ENCODE measurements around the gene MRPL20.

DNA sequence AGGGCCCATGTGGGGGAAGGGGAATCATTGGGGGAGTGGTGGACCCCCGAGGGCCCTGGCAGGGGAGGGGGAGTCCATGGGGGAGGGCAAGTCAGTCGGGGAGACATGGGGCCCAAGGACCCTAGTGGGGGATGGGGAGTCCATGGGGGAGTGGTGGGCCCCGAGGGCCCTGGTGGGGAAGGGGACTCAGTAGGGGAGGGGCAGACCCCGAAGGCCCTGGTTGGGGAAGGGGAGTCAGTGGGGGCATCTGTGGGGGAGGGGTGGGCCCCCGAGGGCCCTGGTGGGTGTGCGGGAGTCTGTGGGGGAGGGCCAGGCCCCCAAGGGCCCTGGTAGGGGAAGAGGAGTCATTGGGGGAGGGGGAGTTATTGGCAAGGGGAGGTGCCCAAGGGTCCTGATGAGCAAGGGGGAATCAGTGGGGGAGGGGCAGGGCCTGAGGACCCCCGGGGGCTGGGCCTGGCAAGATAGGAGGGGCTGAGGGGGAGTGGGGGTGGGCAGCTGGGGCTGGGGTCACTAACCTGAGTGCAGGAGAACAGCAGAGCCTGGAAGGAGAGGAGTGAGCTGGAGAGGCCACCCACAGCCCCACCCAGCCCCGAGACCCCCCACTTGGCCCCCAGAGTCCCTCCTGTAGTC, 50.8 kb downstream of the MRPL20 start:
- TF ChIP-seq, protein P1, sequence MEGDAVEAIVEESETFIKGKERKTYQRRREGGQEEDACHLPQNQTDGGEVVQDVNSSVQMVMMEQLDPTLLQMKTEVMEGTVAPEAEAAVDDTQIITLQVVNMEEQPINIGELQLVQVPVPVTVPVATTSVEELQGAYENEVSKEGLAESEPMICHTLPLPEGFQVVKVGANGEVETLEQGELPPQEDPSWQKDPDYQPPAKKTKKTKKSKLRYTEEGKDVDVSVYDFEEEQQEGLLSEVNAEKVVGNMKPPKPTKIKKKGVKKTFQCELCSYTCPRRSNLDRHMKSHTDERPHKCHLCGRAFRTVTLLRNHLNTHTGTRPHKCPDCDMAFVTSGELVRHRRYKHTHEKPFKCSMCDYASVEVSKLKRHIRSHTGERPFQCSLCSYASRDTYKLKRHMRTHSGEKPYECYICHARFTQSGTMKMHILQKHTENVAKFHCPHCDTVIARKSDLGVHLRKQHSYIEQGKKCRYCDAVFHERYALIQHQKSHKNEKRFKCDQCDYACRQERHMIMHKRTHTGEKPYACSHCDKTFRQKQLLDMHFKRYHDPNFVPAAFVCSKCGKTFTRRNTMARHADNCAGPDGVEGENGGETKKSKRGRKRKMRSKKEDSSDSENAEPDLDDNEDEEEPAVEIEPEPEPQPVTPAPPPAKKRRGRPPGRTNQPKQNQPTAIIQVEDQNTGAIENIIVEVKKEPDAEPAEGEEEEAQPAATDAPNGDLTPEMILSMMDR (conservative IDR thresholded peaks at IDR 0.05 in 1 of 2, IDR thresholded peaks at IDR 0.05 in 1 of 2; ENCODE audit: low read depth in 1 of 2, low read length in 2 of 2), result no peak
- TF ChIP-seq EZH2 (IDR thresholded peaks at IDR 0.05; ENCODE audit: low read length, missing control alignments), result no peak

Measured in fibroblast of lung (primary cell).